GM12878 (cell line): ENCODE data around the gene ZNF423. TPM values are rescaled to one million over a fixed set of nuclear protein-coding genes. Genes with fewer than 3 reads are reported as not detected.

Experiments
- ATAC-seq: fragments of 200-7000 bp; cut with Tn5 transposase; 3 replicates; pipeline ENCODE4 v1.9.1; 2020; ENCODE audit warnings: mild to moderate bottlenecking, moderate library complexity
- BruUV-seq: library from RNA; stranded (reverse); fragments of 400-500 nt; replicated peaks from 2 replicates; lab custom pipeline; 2021; lab: Mats Ljungman, UMichigan
- CTCF ChIA-PET: fragments of 300-600 bp; sonication (Branson Sonifier 250); formaldehyde crosslinking; extraction: SDS; loops from one replicate; lab custom pipeline; 2021; ENCODE audit warnings: inconsistent platforms; lab: Yijun Ruan, JAX
- POLR2A ChIA-PET: fragments of 350-600 bp; formaldehyde crosslinking; extraction: SDS; loops from one replicate; lab custom pipeline; 2021; ENCODE audit warnings: inconsistent platforms; lab: Charles Lee
- RAD21 ChIA-PET: fragments of 300-600 bp; sonication (Branson Sonifier 250); formaldehyde crosslinking; loops from one replicate; lab custom pipeline; 2023; ENCODE audit warnings: antibody characterized with exemption; ENCODE audit not compliant: unreplicated experiment; lab: Charles Lee
- SMC1A ChIA-PET: fragments of 300-600 bp; sonication (Branson Sonifier 250); formaldehyde crosslinking; loops from one replicate; lab custom pipeline; 2023; ENCODE audit not compliant: unreplicated experiment, uncharacterized antibody; lab: Charles Lee
- DNase-seq: peaks from one replicate; pipeline ENCODE4 v3.0.0-alpha.2; 2011; ENCODE audit warnings: low read depth, low spot score
- FAIRE-seq: peaks from 3 replicates; lab custom pipeline; 2011; peaks lifted over from hg19 to GRCh38; lab: Jason Lieb, UNC
- H2AFZ ChIP-seq: 2 replicates; pipeline ENCODE4 v1.6.0; 2011; ENCODE audit warnings: low read depth, low read length, control low read depth; ENCODE audit not compliant: control insufficient read depth
- H3K27ac ChIP-seq: 2 replicates; pipeline ENCODE4 v1.5.1; 2011; ENCODE audit warnings: control low read depth; ENCODE audit not compliant: control insufficient read depth, insufficient read depth
- H3K27me3 ChIP-seq, 2 experiments: replicated peaks in 1 of 2; 2 replicates each; pipeline versions ENCODE4 v1.6.0 to v1.6.1; 2011; ENCODE audit warnings: low read length in 1 of 2; ENCODE audit not compliant: control insufficient read depth in 2 of 2, insufficient read depth in 2 of 2
- H3K36me3 ChIP-seq, 2 experiments: 2 replicates each; pipeline ENCODE4 v1.5.1; 2011; ENCODE audit warnings: low read length in 1 of 2; ENCODE audit not compliant: control insufficient read depth in 2 of 2, insufficient read depth in 2 of 2
- H3K4me1 ChIP-seq: 2 replicates; pipeline ENCODE4 v1.6.1; 2011; ENCODE audit warnings: mild to moderate bottlenecking, low read length, moderate library complexity, mixed read lengths; ENCODE audit not compliant: control insufficient read depth, insufficient read depth
- H3K4me2 ChIP-seq: 2 replicates; pipeline ENCODE4 v1.6.0; 2011; ENCODE audit warnings: control low read depth; ENCODE audit not compliant: control insufficient read depth, insufficient read depth
- H3K4me3 ChIP-seq: fragments of 200-600 bp; sonication (generic); 2 replicates; pipeline ENCODE4 v1.5.1; 2016
- H3K79me2 ChIP-seq: 2 replicates; pipeline ENCODE4 v1.6.0; 2011; ENCODE audit warnings: low read length; ENCODE audit not compliant: control insufficient read depth, insufficient read depth
- H3K9ac ChIP-seq: 2 replicates; pipeline ENCODE4 v1.8.0; 2011; ENCODE audit warnings: low read length, control low read depth, mixed read lengths; ENCODE audit not compliant: control insufficient read depth, insufficient read depth
- H3K9me3 ChIP-seq: replicated peaks from 3 replicates; pipeline ENCODE4 v1.5.1; 2011; ENCODE audit warnings: mild to moderate bottlenecking, low read length; ENCODE audit not compliant: control insufficient read depth, insufficient read depth
- H4K20me1 ChIP-seq: 2 replicates; pipeline ENCODE4 v1.6.0; 2011; ENCODE audit not compliant: control insufficient read depth, insufficient read depth
- BCL11A ChIP-seq: IDR thresholded peaks from 2 replicates; pipeline ENCODE4 v1.6.1; 2011; ENCODE audit warnings: low read depth, low read length
- DPF2 ChIP-seq: fragments of 450-650 bp; IDR thresholded peaks from 2 replicates; pipeline ENCODE4 v1.6.1; 2017; ENCODE audit warnings: mild to moderate bottlenecking
- JUND ChIP-seq: IDR thresholded peaks from 2 replicates; pipeline ENCODE4 v1.6.1; 2012; ENCODE audit warnings: low read depth, mild to moderate bottlenecking, low read length, improper control_type of control experiment, moderate library complexity
- NFYA ChIP-seq: IDR thresholded peaks from 2 replicates; pipeline ENCODE4 v1.6.1; 2011; ENCODE audit warnings: low read depth, mild to moderate bottlenecking, low read length, improper control_type of control experiment, borderline replicate concordance
- NRF1 ChIP-seq: conservative IDR thresholded peaks from 2 replicates; pipeline ENCODE4 v1.6.1; 2011; ENCODE audit warnings: mild to moderate bottlenecking, low read depth, low read length, improper control_type of control experiment
- RAD21 ChIP-seq: IDR thresholded peaks from 2 replicates; pipeline ENCODE4 v1.6.1; 2011; ENCODE audit warnings: mild to moderate bottlenecking, low read depth, low read length, moderate library complexity; ENCODE audit not compliant: insufficient read depth
- SMC3 ChIP-seq: IDR thresholded peaks from 2 replicates; pipeline ENCODE4 v1.6.1; 2011; ENCODE audit warnings: low read length, improper control_type of control experiment, borderline replicate concordance
- WGBS: methylation state at CpG from one replicate; pipeline ENCODE4 v1.1.6; 2016; ENCODE audit warnings: low lambda C conversion rate; ENCODE audit not compliant: insufficient replicate concordance, insufficient coverage; ENCODE audit errors: missing lambda C conversion rate; 5-methylcytosine and 5-hydroxymethylcytosine counted together
- in situ Hi-C: fragments of 300-500 bp; cut with MboI; formaldehyde crosslinking; loops from 9 replicates; pipeline ENCODE4 v1.14.3; 2018; ENCODE audit warnings: mixed read lengths
- intact Hi-C: fragments of 100-400 bp; cut with micrococcal nuclease; formaldehyde crosslinking; loops from one replicate; pipeline ENCODE4 v1.14.2; 2022; ENCODE audit not compliant: unreplicated experiment
- polyA plus RNA-seq, 11 experiments: library from polyadenylated mRNA; depleted of rRNA in 4 of 11; unstranded in 6 of 11; stranded (reverse) in 5 of 11; fragments of >200 nt; fragmentation: Nextera tagmentation in 4 of 11; fragmentation: Illumina TruSeq in 1 of 11; extraction: Ambion mirVana in 4 of 11; extraction: Trizol in 1 of 11; gene quantifications; 1 replicate in 1 of 11; 2 replicates in 10 of 11; pipeline versions ENCODE4 v1.2.1 to v1.2.3, GENCODE V29; 2011 to 2016; ENCODE audit warnings: inconsistent platforms in 2 of 11, missing spikeins in 2 of 11, low read depth in 1 of 11
- total RNA-seq, 4 experiments: library from RNA; depleted of rRNA in 3 of 4; stranded (reverse); fragments of >200 nt in 3 of 4; fragmentation: Illumina TruSeq in 1 of 4; extraction: Trizol in 1 of 4; gene quantifications; 2 replicates each; pipeline versions ENCODE4 v1.2.1 to v1.2.3, GENCODE V29; 2013 to 2021
- TF ChIP-seq, protein P1 (sequence below): IDR thresholded peaks from 2 replicates; pipeline ENCODE4 v1.6.1; 2012; ENCODE audit warnings: low read depth, low read length, improper control_type of control experiment
- TF ChIP-seq, protein P2 (sequence below): fragments of 450-650 bp; IDR thresholded peaks from 2 replicates; pipeline ENCODE4 v1.6.1; 2014; ENCODE audit warnings: mild to moderate bottlenecking
- TF ChIP-seq, protein P3 (sequence below): IDR thresholded peaks from 2 replicates; pipeline ENCODE4 v1.6.1; 2012; ENCODE audit warnings: low read depth, low read length, improper control_type of control experiment
- TF ChIP-seq, protein P4 (sequence below): fragments of 150-350 bp; IDR thresholded peaks from 2 replicates; pipeline ENCODE4 v1.6.1; 2014; ENCODE audit warnings: mild to moderate bottlenecking, low read depth, low read length

The ZNF423 gene
- total and polyA plus RNA-seq, 10 of the 15 experiments (the other 5 are each of a cell fraction or from before 2014, with no cell fraction given) = 0.03 to 0.64 (median 0.10) TPM

DNA sequence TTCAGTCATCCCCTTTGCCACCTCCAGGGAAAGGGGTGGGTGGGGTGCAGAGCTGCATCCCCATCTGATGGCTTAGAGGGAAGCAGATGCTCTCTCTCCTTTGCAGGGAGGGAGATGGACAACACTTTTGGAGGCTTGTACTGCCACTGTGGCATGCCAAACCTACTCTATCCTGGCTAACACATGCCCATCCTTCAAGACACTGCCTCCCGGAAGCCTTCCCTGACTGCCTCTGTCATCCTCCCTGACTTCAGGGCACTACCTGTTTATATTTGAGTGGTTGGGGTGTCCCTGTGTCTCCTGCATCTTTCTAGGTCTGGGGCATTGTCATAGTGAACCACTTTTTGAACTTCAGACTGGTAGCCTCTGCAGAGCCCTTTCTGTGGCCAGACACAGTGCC lies 202.3 kb downstream of the ZNF423 start:
- ChIA-PET SMC1A (no interaction called here), CTCF (no interaction called here), RAD21 (no interaction called here), POLR2A (no interaction called here)
- intact Hi-C loops = no loop called here
- Histone ChIP-seq H3K27ac (no peak overlapping the region), H3K9me3 (no peaks in the 10 kb centered on the region; the same call in 2 of the 3 replicates), H4K20me1 (no peaks in the 10 kb centered on the region), H3K79me2 (no peaks in the 10 kb centered on the region), H3K27me3 (no peaks in the 10 kb centered on the region; a peak in 2 of 4 replicates), H3K36me3 (no peaks in the 10 kb centered on the region), H3K4me3 (no peak overlapping the region), H3K9ac (no peak overlapping the region), H2AFZ (no peak overlapping the region), H3K4me1 (no peaks in the 10 kb centered on the region), H3K4me2 (no peak overlapping the region)
- FAIRE-seq = no peak
- WGBS = 75% methylated on average over 1 of the region's 1 CpG
- BruUV-seq = no TSS peak
- no peak for DNase-seq
- in situ Hi-C loops = no loop called here
- no peak for TF ChIP-seq NRF1
- TF ChIP-seq BCL11A = no peak
- TF ChIP-seq, protein P1, sequence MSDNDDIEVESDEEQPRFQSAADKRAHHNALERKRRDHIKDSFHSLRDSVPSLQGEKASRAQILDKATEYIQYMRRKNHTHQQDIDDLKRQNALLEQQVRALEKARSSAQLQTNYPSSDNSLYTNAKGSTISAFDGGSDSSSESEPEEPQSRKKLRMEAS = no peak
- TF ChIP-seq RAD21 = no peak
- TF ChIP-seq, protein P2, sequence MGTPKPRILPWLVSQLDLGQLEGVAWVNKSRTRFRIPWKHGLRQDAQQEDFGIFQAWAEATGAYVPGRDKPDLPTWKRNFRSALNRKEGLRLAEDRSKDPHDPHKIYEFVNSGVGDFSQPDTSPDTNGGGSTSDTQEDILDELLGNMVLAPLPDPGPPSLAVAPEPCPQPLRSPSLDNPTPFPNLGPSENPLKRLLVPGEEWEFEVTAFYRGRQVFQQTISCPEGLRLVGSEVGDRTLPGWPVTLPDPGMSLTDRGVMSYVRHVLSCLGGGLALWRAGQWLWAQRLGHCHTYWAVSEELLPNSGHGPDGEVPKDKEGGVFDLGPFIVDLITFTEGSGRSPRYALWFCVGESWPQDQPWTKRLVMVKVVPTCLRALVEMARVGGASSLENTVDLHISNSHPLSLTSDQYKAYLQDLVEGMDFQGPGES = no peak
- no peak for TF ChIP-seq NFYA
- no peak for TF ChIP-seq JUND
- TF ChIP-seq, protein P3, sequence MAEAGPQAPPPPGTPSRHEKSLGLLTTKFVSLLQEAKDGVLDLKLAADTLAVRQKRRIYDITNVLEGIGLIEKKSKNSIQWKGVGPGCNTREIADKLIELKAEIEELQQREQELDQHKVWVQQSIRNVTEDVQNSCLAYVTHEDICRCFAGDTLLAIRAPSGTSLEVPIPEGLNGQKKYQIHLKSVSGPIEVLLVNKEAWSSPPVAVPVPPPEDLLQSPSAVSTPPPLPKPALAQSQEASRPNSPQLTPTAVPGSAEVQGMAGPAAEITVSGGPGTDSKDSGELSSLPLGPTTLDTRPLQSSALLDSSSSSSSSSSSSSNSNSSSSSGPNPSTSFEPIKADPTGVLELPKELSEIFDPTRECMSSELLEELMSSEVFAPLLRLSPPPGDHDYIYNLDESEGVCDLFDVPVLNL = no peak
- TF ChIP-seq SMC3 = no peak
- TF ChIP-seq, protein P4, sequence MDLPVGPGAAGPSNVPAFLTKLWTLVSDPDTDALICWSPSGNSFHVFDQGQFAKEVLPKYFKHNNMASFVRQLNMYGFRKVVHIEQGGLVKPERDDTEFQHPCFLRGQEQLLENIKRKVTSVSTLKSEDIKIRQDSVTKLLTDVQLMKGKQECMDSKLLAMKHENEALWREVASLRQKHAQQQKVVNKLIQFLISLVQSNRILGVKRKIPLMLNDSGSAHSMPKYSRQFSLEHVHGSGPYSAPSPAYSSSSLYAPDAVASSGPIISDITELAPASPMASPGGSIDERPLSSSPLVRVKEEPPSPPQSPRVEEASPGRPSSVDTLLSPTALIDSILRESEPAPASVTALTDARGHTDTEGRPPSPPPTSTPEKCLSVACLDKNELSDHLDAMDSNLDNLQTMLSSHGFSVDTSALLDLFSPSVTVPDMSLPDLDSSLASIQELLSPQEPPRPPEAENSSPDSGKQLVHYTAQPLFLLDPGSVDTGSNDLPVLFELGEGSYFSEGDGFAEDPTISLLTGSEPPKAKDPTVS = no peak
- TF ChIP-seq DPF2 = no peak
- ATAC-seq = no peak
